ENCODE results near the gene KRTAP2-1.
A peak's percentile ranks its signal among the peaks of the same experiment; 100 is the strongest.
"Not testable (repeated sequence)": the region's sequence is repeated elsewhere in the genome, so short reads cannot be mapped to it uniquely, and the experiment has no call there.

The KRTAP2-1 gene

GRCh38 chr17:41063449-41063848, 16.3 kb upstream of the KRTAP2-1 start:
- H3K27me3 Mint-ChIP-seq, result peaks cover 30% of the 10 kb centered on the region

GRCh38 chr17:41061964-41062363, 14.8 kb upstream of the KRTAP2-1 start:
- Mint-ChIP-seq H3K4me3 (no peak overlapping the region), H3K9me3 (peaks cover 4% of the 10 kb centered on the region), H3K36me3 (no peaks in the 10 kb centered on the region), H3K4me1 (no peaks in the 10 kb centered on the region), H3K27me3 (peaks cover 44% of the 10 kb centered on the region), H3K27ac (no peak overlapping the region)
- no peak for ATAC-seq

More at GRCh38 chr17:41063449-41063848, 16.3 kb upstream of the KRTAP2-1 start:
- Mint-ChIP-seq H3K4me1 (no peaks in the 10 kb centered on the region), H3K27ac (no peak overlapping the region), H3K4me3 (no peak overlapping the region), H3K36me3 (no peaks in the 10 kb centered on the region), H3K9me3 (no peaks in the 10 kb centered on the region)
- no peak for ATAC-seq

DNA sequence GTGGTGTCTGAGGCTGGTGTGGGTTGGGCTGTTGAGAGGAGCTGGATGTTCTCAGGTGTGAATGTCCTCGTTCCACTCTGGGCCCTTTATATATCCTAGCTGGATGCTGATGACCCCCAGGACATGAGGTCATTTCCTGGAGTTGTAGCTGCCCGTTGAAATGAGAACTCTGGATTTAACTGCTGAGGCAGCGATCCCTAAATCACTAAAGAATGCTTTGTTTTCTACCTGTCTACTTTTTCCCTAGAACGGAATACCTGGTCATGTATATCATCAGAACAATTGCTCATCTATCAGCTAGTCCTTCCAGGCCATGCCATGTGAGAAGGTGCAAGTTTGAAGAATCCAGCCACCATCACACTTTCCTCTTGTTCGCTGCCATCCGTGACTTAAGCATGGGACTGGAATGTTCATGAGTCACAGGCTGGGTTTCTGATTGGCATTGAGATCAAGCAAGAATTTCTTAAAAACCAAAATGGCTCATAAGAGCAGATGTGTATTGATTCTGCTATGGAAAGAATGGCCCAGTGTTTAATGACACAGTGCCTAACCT, 13.0 kb upstream of the KRTAP2-1 start, which contains the start of gene KRTAP2-3:
KRTAP2-3 (minus strand) TSS at position 63 of the 553 bp plus-strand sequence. CDS start 64 bp downstream, outside the sequence.
- Mint-ChIP-seq H3K9me3 (peaks cover 4% of the 10 kb centered on the region), H3K4me1 (no peaks in the 10 kb centered on the region), H3K27ac (no peak within 1 kb of the TSS), H3K36me3 (no peaks in the 10 kb centered on the region), H3K27me3 (peaks cover 44% of the 10 kb centered on the region), H3K4me3 (no peak within 1 kb of the TSS)
- ATAC-seq, result no peak

DNA sequence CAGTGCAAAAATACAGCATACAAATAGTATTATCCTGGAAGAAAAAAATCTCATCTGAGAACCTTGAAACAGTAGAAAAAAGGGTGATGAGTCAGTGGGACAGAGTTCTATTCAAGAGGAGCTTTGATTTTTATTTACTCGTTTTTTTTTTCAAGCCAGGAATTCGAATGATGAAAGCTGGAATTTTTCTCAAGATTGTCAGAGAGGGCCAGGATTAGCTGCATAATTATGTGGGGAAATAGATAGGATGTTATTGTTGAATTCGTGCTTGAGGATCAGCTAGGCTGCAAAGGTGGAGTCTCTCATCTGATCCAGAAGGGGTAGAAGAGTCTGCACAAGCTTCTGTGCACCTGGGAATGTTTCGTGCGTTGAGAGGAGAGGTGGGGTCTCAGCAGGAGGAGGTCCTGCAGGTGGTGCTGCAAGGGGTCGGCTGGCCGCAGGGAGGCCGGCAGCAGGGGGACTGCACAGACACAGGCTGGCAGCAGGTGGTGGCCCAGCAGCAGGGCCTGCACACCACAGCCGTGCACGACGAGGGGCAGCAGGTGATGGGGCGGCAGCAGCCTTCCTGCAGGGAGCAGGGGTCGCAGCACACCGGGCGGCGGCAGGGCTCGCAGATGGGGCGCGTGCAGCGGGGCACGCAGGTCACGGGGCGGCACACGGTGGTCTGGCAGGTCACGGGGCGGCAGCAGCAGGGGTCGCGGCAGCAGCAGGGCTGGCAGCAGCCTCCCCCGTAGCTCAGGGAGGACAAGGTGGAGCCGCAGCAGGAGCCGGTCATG, 12.3 kb upstream of the KRTAP2-1 start:
- not testable (repeated sequence) for ATAC-seq
- peaks cover 46% of the 10 kb centered on the region for H3K27me3 Mint-ChIP-seq

GRCh38 chr17:41058741-41059140, 11.6 kb upstream of the KRTAP2-1 start:
- Mint-ChIP-seq H3K9me3 (peaks cover 4% of the 10 kb centered on the region), H3K27ac (no peak overlapping the region), H3K27me3 (peaks cover 53% of the 10 kb centered on the region), H3K36me3 (no peaks in the 10 kb centered on the region), H3K4me3 (no peak overlapping the region), H3K4me1 (no peaks in the 10 kb centered on the region)
- ATAC-seq, result no peak

More for the DNA sequence above, 12.3 kb upstream of the KRTAP2-1 start:
- not testable (repeated sequence) for H3K36me3 Mint-ChIP-seq, H3K4me1 Mint-ChIP-seq, H3K4me3 Mint-ChIP-seq, H3K9me3 Mint-ChIP-seq, H3K27ac Mint-ChIP-seq

- H3K27me3 Mint-ChIP-seq, result peaks cover 65% of the 10 kb centered on the region
- no peaks in the 10 kb centered on the region for H3K36me3 Mint-ChIP-seq
- H3K9me3 Mint-ChIP-seq, result peaks cover 4% of the 10 kb centered on the region
- H3K4me1 Mint-ChIP-seq, result no peaks in the 10 kb centered on the region
- no peak overlapping the region for H3K27ac Mint-ChIP-seq
- no peak overlapping the region for H3K4me3 Mint-ChIP-seq
- ATAC-seq, result no peak
Observed at GRCh38 chr17:41057547-41057946, 10.4 kb upstream of the KRTAP2-1 start.

DNA sequence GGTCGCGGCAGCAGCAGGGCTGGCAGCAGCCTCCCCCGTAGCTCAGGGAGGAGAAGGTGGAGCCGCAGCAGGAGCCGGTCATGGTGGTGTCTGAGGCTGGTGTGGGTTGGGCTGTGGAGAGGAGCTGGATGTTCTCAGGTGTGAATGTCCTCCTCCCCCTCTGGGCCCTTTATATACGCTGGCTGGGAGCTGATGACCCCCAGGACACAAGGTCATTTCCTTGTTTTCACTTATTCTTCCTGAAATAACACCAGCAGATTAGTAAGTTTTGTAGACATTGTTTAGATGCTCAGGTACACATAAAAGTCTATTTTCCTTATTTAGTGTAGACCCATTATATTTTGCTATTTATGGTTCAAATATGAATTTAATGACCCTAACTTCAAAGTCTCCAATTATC, 8.0 kb upstream of the KRTAP2-1 start, which contains the start of gene KRTAP2-2:
KRTAP2-2 (minus strand) TSS at position 101 of the 400 bp plus-strand sequence; CDS start at position 82, 19 bp downstream.
- peaks cover 52% of the 10 kb centered on the region for H3K27me3 Mint-ChIP-seq
- H3K4me3 Mint-ChIP-seq, H3K9me3 Mint-ChIP-seq, H3K27ac Mint-ChIP-seq, H3K4me1 Mint-ChIP-seq, H3K36me3 Mint-ChIP-seq: not testable (repeated sequence)
- ATAC-seq, result peak; percentile 41

- not testable (repeated sequence) for H3K27ac Mint-ChIP-seq, ATAC-seq, H3K36me3 Mint-ChIP-seq, H3K4me3 Mint-ChIP-seq, H3K4me1 Mint-ChIP-seq, H3K9me3 Mint-ChIP-seq
- H3K27me3 Mint-ChIP-seq, result peaks cover 48% of the 10 kb centered on the region
Observed at GRCh38 chr17:41054556-41054955, 7.4 kb upstream of the KRTAP2-1 start.

DNA sequence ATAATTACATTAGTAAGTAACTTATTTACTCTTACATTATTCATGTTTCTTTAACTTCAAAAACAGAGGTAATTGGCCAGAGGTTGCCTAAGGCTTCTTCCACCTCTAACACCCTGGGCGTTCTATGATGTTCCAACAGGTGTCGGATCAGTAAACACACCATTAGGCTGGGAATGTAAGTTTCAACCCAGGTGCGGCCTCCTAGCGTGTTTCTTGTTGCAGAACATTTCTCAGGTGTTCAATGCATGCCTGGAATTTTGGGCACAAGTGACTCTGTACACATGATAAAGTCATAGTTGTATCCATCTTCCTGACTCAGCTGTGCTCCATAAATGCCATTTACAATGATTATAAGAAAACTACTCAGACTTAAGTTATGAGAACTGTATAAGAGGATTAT, 6.9 kb upstream of the KRTAP2-1 start:
- no peaks in the 10 kb centered on the region for H3K4me1 Mint-ChIP-seq
- H3K27ac Mint-ChIP-seq, result no peak overlapping the region
- peaks cover 4% of the 10 kb centered on the region for H3K9me3 Mint-ChIP-seq
- no peak for ATAC-seq
- no peak overlapping the region for H3K4me3 Mint-ChIP-seq
- no peaks in the 10 kb centered on the region for H3K36me3 Mint-ChIP-seq
- peaks cover 43% of the 10 kb centered on the region for H3K27me3 Mint-ChIP-seq

GRCh38 chr17:41052566-41052965, 5.5 kb upstream of the KRTAP2-1 start:
- peaks cover 28% of the 10 kb centered on the region for H3K27me3 Mint-ChIP-seq
- H3K36me3 Mint-ChIP-seq, result no peaks in the 10 kb centered on the region
- no peak overlapping the region for H3K4me3 Mint-ChIP-seq
- no peak for ATAC-seq
- H3K4me1 Mint-ChIP-seq, result no peaks in the 10 kb centered on the region
- peaks cover 1% of the 10 kb centered on the region for H3K9me3 Mint-ChIP-seq
- H3K27ac Mint-ChIP-seq, result no peak overlapping the region

- Mint-ChIP-seq H3K36me3 (no peaks in the 10 kb centered on the region), H3K27me3 (peaks cover 35% of the 10 kb centered on the region), H3K27ac (no peak overlapping the region), H3K9me3 (no peaks in the 10 kb centered on the region), H3K4me1 (no peaks in the 10 kb centered on the region), H3K4me3 (no peak overlapping the region)
- ATAC-seq, result peak; percentile 45
Observed at GRCh38 chr17:41049110-41049509, 2.0 kb upstream of the KRTAP2-1 start.

- H3K27me3 Mint-ChIP-seq, result peaks cover 29% of the 10 kb centered on the region
- no peaks in the 10 kb centered on the region for H3K4me1 Mint-ChIP-seq
- no peak overlapping the region for H3K27ac Mint-ChIP-seq
- H3K4me3 Mint-ChIP-seq, result no peak overlapping the region
- no peak for ATAC-seq
- H3K36me3 Mint-ChIP-seq, result no peaks in the 10 kb centered on the region
- H3K9me3 Mint-ChIP-seq, result no peaks in the 10 kb centered on the region
Observed at GRCh38 chr17:41048441-41048840, 1.3 kb upstream of the KRTAP2-1 start.

GRCh38 chr17:41042953-41043352, 4.2 kb downstream of the KRTAP2-1 start:
- Mint-ChIP-seq H3K4me3 (no peak overlapping the region), H3K9me3 (no peaks in the 10 kb centered on the region), H3K27ac (no peak overlapping the region), H3K4me1 (no peaks in the 10 kb centered on the region), H3K36me3 (no peaks in the 10 kb centered on the region), H3K27me3 (peaks cover 22% of the 10 kb centered on the region)
- no peak for ATAC-seq

GRCh38 chr17:41040783-41041571, 6.1 kb downstream of the KRTAP2-1 start, which contains the start of gene KRTAP1-1:
KRTAP1-1 (minus strand) TSS chr17:41041450; CDS start chr17:41041397, 53 bp downstream.
- H3K9me3 Mint-ChIP-seq, H3K27ac Mint-ChIP-seq, H3K36me3 Mint-ChIP-seq, H3K4me1 Mint-ChIP-seq, H3K4me3 Mint-ChIP-seq, ATAC-seq: not testable (repeated sequence)
- H3K27me3 Mint-ChIP-seq, result peaks cover 23% of the 10 kb centered on the region

GRCh38 chr17:41037853-41038350, 9.2 kb downstream of the KRTAP2-1 start:
- no peak for ATAC-seq
- H3K36me3 Mint-ChIP-seq, result no peaks in the 10 kb centered on the region
- no peak overlapping the region for H3K4me3 Mint-ChIP-seq
- no peaks in the 10 kb centered on the region for H3K4me1 Mint-ChIP-seq
- H3K27me3 Mint-ChIP-seq, result peaks cover 27% of the 10 kb centered on the region
- H3K9me3 Mint-ChIP-seq, result no peaks in the 10 kb centered on the region
- no peak overlapping the region for H3K27ac Mint-ChIP-seq

Data from stimulated activated memory B cell treated with anti-CD40 and anti-IgM and Interleukin-4, amounts not matched to agents 10 μg/mL and 1 μg/mL and 100 μg/mL, for 72 hours (primary cell).